Ovary (tissue), 9 donors: ENCODE data around the gene FBXO42. TPM values are rescaled to one million over a fixed set of nuclear protein-coding genes. Genes with fewer than 3 reads are reported as not detected.

Source experiments
- DNase-seq, 5 donors: peaks; one replicate each; pipeline ENCODE4 v3.0.0-alpha.2; 2019 to 2020
- H3K27ac ChIP-seq, 2 donors: fragments of 200-600 bp; one replicate each; pipeline versions ENCODE4 v1.5.1 to v1.8.0; 2019 to 2022
- H3K27me3 ChIP-seq: fragments of 200-600 bp; one replicate; pipeline ENCODE4 v1.8.0; 2022
- H3K36me3 ChIP-seq: fragments of 200-600 bp; sonication (generic); one replicate; pipeline ENCODE4 v1.5.1; 2019
- H3K4me1 ChIP-seq: one replicate; pipeline ENCODE4 v1.8.1; 2013; ENCODE audit warnings: mild to moderate bottlenecking, moderate library complexity; ENCODE audit not compliant: insufficient read depth
- H3K4me3 ChIP-seq: fragments of 200-600 bp; sonication (generic); one replicate; pipeline ENCODE4 v1.5.1; 2017
- H3K9me3 ChIP-seq, 2 donors: fragments of 200-600 bp in 1 of 2; sonication (generic) in 1 of 2; one replicate each; pipeline versions ENCODE4 v1.5.1 to v1.8.1; 2013 to 2019; ENCODE audit warnings: mild to moderate bottlenecking in 1 of 2, moderate library complexity in 1 of 2
- EP300 ChIP-seq: sonication (generic); formaldehyde crosslinking; IDR thresholded peaks from one replicate; pipeline ENCODE4 v1.6.1; 2017; ENCODE audit warnings: antibody characterized with exemption
- POLR2A ChIP-seq: fragments of 450-650 bp; IDR thresholded peaks from one replicate; pipeline ENCODE4 v1.6.1; 2017; ENCODE audit warnings: antibody characterized with exemption, mild to moderate bottlenecking, moderate library complexity
- WGBS, 3 donors: extraction: QIAGEN DNeasy Blood & Tissue Kit in 1 of 3; methylation state at CpG; one replicate each; pipeline versions ENCODE4 v1.1.5 to v1.1.7; 2013 to 2017; 5-methylcytosine and 5-hydroxymethylcytosine counted together
- intact Hi-C, 4 donors: fragments of 100-400 bp; cut with DNase I; formaldehyde crosslinking; loops; one replicate each; pipeline versions ENCODE4 v1.11.0 to v1.15.1; 2022 to 2023
- polyA plus RNA-seq, 2 donors: library from polyadenylated mRNA; stranded (reverse); fragments of 200-250 nt in 1 of 2; fragments of 350-450 nt in 1 of 2; fragmentation: Illumina TruSeq in 1 of 2; extraction: RNeasy Lipid Tissue Mini Kit (QIAGEN cat#74804) in 1 of 2; gene quantifications; one replicate each; pipeline ENCODE4 v1.2.3, GENCODE V29; 2013 to 2014
- total RNA-seq, 7 donors: library from RNA; depleted of rRNA in 2 of 7; stranded (reverse); fragments of >200 nt in 2 of 7; fragmentation: NEBNext Ultra II Directional in 3 of 7; extraction: Animal tissue kit (Norgen Biotek cat#: 25700) in 3 of 7; gene quantifications; one replicate each; pipeline versions ENCODE4 v1.1.0 to v1.2.4, GENCODE V29; 2016 to 2023
- TF ChIP-seq, protein P1 (sequence below), 3 donors: fragments of 450-650 bp in 2 of 3; fragments of 200-600 bp in 1 of 3; IDR thresholded peaks; one replicate each; pipeline versions ENCODE4 v1.5.1 to v1.8.0; 2016 to 2022; ENCODE audit warnings: antibody characterized with exemption in 3 of 3, mild to moderate bottlenecking in 1 of 3
- donor health status: DM: no; HTN: no; CAD: no; lungs with moderate emphysema.
- donor health status: DM: no; HTN: no; CAD: no.
- donor health status: Bipolar disorder and iron deficiency.
- donor health status: DM: yes; HTN: yes; CAD: no.
- donor health status: DM: no; HTN: no; CAD: no.
- donor health status: DM: yes; HTN: yes; CAD: no.

Gene FBXO42
- total and polyA plus RNA-seq, 9 donors = 16.0 to 35.3 (median 21.9) TPM

DNA sequence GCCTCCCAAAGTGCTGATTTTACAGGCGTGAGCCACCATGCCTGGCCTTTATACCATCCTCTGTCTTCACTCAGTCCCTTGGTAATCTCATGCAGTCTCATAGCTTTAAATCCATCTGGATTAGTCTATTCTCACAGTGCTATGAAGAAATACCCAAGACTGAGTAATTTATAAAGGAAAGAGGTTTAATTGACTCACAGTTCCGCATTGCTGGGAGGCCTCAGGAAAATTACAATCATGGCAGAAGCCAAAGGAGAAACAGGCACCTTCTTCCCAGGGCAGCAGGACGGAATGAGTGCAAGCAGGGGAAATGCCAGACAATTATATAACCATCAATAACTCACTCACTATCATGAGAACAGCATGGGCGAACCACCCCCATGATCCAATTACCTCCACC, 66.2 kb downstream of the FBXO42 start:
- intact Hi-C loops = no loop called here

GRCh38 chr1:16281765-16282164, 70.5 kb downstream of the FBXO42 start:
- TF ChIP-seq, protein P1, sequence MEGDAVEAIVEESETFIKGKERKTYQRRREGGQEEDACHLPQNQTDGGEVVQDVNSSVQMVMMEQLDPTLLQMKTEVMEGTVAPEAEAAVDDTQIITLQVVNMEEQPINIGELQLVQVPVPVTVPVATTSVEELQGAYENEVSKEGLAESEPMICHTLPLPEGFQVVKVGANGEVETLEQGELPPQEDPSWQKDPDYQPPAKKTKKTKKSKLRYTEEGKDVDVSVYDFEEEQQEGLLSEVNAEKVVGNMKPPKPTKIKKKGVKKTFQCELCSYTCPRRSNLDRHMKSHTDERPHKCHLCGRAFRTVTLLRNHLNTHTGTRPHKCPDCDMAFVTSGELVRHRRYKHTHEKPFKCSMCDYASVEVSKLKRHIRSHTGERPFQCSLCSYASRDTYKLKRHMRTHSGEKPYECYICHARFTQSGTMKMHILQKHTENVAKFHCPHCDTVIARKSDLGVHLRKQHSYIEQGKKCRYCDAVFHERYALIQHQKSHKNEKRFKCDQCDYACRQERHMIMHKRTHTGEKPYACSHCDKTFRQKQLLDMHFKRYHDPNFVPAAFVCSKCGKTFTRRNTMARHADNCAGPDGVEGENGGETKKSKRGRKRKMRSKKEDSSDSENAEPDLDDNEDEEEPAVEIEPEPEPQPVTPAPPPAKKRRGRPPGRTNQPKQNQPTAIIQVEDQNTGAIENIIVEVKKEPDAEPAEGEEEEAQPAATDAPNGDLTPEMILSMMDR (IDR thresholded peaks at IDR 0.05) = no peak
- TF ChIP-seq EP300 (no peak), POLR2A (no peak)
- DNase-seq = no peak
- intact Hi-C loops = no loop called here
- Histone ChIP-seq H3K4me3 (no peak overlapping the region), H3K9me3 (no peaks in the 10 kb centered on the region), H3K27ac (no peak overlapping the region), H3K4me1 (no peaks in the 10 kb centered on the region), H3K27me3 (no peaks in the 10 kb centered on the region), H3K36me3 (no peaks in the 10 kb centered on the region)
- WGBS, 3 donors = 84 to 94% (median 87%) methylated on average over 2 of the region's 2 CpGs

More for the DNA sequence above, 66.2 kb downstream of the FBXO42 start:
- H3K9me3 ChIP-seq = no peaks in the 10 kb centered on the region
- DNase-seq = no peak
- WGBS, 3 donors = 92 to 99% (median 97%) methylated on average over 4 of the region's 4 CpGs
- H3K27ac ChIP-seq = no peak overlapping the region
- no peaks in the 10 kb centered on the region for H3K27me3 ChIP-seq
- no peak overlapping the region for H3K4me3 ChIP-seq
- H3K36me3 ChIP-seq = no peaks in the 10 kb centered on the region
- no peaks in the 10 kb centered on the region for H3K4me1 ChIP-seq
- TF ChIP-seq POLR2A (no peak), EP300 (no peak)
- TF ChIP-seq, protein P1 (IDR thresholded peaks at IDR 0.05) = no peak

GRCh38 chr1:16279186-16279585, 73.1 kb downstream of the FBXO42 start:
- intact Hi-C loops = no loop called here
- no peak for DNase-seq

DNA sequence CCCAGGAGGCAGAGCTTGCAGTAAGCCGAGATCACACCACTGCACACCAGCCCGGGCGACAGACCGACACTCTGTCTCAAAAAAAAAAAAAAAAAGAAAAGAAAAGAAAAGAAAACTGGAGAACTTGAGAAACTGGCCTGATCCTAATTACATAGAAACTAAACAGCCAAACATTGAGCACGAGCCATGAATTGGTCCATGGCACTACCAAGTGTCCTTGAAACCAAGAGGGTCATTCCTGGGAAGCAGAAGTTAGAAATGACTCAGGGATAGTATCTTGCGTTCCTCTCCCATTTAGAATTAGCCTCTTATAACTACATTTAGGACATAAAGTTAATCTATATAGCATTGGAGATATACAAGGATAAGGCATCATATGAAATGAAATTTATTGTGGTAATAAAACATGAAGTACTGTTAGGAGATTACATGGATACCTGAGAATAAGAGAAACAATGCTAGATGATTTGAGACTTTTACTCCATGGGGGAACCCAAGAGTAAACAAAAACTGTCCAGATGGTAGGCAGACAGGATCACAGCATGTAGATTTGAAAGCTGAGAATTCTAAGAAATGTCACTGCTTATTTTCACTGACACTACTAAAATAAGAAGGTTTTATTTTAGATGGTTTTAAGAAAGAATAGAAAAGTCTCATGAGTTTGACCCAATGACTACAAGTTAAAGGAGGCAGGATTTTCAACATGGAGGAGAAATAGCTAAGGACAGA, 75.8 kb downstream of the FBXO42 start:
- no peaks in the 10 kb centered on the region for H3K27me3 ChIP-seq
- TF ChIP-seq POLR2A (no peak), EP300 (no peak)
- TF ChIP-seq, protein P1 (IDR thresholded peaks at IDR 0.05) = no peak
- H3K4me3 ChIP-seq = no peak overlapping the region
- 72 to 89% (median 81%) methylated on average over 6 of the region's 6 CpGs for WGBS, 3 donors
- no peak overlapping the region for H3K27ac ChIP-seq
- no peak for DNase-seq
- peaks cover 2% of the 10 kb centered on the region for H3K4me1 ChIP-seq
- no peaks in the 10 kb centered on the region for H3K36me3 ChIP-seq
- H3K9me3 ChIP-seq = no peaks in the 10 kb centered on the region
- intact Hi-C loops = no loop called here

More at GRCh38 chr1:16279186-16279585, 73.1 kb downstream of the FBXO42 start:
- H3K27ac ChIP-seq = no peak overlapping the region
- 67 to 79% (median 73%) methylated on average over 2 of the region's 2 CpGs for WGBS, 3 donors
- no peak overlapping the region for H3K4me3 ChIP-seq
- H3K4me1 ChIP-seq = peaks cover 2% of the 10 kb centered on the region
- TF ChIP-seq, protein P1 (IDR thresholded peaks at IDR 0.05) = no peak
- TF ChIP-seq POLR2A = no peak
- no peak for TF ChIP-seq EP300
- no peaks in the 10 kb centered on the region for H3K27me3 ChIP-seq
- H3K36me3 ChIP-seq = no peaks in the 10 kb centered on the region
- H3K9me3 ChIP-seq = no peaks in the 10 kb centered on the region
